ENCODE results near the gene HADHB.
"Not testable (repeated sequence)": the region's sequence is repeated elsewhere in the genome, so short reads cannot be mapped to it uniquely, and the experiment has no call there.

DNA sequence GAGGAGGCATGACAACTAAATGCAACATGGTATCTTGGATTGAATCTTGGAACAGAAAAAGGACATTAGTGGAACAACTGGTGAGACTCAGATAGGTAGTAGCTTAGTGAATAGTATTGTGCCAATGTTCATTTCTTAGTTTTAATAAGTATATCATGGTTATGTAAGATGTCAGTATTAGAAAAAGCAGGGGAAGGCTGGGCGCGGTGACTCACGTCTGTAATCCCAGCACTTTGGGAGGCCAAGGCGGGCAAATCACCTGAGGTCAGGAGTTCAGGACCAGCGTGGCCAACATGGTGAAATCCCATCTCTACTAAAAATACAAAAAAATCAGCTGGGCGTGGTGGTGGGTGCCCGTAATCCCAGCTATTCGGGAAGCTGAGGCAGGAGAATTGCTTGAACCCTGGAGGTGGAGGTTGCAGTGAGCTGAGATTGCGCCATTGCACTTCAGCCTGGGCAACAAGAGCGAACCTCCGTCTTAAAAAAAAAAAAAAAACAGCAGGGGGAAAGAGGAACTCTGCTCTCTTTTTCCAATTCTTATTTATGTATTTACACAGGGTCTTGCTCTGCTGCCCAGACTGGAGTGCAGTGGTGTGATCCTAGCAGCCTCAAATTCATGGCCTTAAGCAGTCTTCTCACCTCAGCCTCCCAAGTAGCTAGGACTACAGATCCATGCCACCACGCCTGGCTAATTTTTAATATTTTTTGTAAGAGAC is 24.1 kb downstream of the HADHB start:
- not testable (repeated sequence) for TF ChIP-seq RCOR1 (IDR thresholded peaks at IDR 0.05; ENCODE audit: low read length); TAF1 (IDR thresholded peaks at IDR 0.05; ENCODE audit: borderline replicate concordance, low read depth, low read length); RFX5 (IDR thresholded peaks at IDR 0.05; ENCODE audit: low read length); EP300 (IDR thresholded peaks at IDR 0.05; ENCODE audit: borderline replicate concordance in 1 of 2, low read depth in 1 of 2, low read length in 1 of 2)
- TF ChIP-seq, protein P1, sequence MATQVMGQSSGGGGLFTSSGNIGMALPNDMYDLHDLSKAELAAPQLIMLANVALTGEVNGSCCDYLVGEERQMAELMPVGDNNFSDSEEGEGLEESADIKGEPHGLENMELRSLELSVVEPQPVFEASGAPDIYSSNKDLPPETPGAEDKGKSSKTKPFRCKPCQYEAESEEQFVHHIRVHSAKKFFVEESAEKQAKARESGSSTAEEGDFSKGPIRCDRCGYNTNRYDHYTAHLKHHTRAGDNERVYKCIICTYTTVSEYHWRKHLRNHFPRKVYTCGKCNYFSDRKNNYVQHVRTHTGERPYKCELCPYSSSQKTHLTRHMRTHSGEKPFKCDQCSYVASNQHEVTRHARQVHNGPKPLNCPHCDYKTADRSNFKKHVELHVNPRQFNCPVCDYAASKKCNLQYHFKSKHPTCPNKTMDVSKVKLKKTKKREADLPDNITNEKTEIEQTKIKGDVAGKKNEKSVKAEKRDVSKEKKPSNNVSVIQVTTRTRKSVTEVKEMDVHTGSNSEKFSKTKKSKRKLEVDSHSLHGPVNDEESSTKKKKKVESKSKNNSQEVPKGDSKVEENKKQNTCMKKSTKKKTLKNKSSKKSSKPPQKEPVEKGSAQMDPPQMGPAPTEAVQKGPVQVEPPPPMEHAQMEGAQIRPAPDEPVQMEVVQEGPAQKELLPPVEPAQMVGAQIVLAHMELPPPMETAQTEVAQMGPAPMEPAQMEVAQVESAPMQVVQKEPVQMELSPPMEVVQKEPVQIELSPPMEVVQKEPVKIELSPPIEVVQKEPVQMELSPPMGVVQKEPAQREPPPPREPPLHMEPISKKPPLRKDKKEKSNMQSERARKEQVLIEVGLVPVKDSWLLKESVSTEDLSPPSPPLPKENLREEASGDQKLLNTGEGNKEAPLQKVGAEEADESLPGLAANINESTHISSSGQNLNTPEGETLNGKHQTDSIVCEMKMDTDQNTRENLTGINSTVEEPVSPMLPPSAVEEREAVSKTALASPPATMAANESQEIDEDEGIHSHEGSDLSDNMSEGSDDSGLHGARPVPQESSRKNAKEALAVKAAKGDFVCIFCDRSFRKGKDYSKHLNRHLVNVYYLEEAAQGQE (IDR thresholded peaks at IDR 0.05; ENCODE audit: low read depth, low read length): not testable (repeated sequence)
- TF ChIP-seq, protein P2, sequence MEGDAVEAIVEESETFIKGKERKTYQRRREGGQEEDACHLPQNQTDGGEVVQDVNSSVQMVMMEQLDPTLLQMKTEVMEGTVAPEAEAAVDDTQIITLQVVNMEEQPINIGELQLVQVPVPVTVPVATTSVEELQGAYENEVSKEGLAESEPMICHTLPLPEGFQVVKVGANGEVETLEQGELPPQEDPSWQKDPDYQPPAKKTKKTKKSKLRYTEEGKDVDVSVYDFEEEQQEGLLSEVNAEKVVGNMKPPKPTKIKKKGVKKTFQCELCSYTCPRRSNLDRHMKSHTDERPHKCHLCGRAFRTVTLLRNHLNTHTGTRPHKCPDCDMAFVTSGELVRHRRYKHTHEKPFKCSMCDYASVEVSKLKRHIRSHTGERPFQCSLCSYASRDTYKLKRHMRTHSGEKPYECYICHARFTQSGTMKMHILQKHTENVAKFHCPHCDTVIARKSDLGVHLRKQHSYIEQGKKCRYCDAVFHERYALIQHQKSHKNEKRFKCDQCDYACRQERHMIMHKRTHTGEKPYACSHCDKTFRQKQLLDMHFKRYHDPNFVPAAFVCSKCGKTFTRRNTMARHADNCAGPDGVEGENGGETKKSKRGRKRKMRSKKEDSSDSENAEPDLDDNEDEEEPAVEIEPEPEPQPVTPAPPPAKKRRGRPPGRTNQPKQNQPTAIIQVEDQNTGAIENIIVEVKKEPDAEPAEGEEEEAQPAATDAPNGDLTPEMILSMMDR (IDR thresholded peaks at IDR 0.05): not testable (repeated sequence)
- TF ChIP-seq, protein P3, sequence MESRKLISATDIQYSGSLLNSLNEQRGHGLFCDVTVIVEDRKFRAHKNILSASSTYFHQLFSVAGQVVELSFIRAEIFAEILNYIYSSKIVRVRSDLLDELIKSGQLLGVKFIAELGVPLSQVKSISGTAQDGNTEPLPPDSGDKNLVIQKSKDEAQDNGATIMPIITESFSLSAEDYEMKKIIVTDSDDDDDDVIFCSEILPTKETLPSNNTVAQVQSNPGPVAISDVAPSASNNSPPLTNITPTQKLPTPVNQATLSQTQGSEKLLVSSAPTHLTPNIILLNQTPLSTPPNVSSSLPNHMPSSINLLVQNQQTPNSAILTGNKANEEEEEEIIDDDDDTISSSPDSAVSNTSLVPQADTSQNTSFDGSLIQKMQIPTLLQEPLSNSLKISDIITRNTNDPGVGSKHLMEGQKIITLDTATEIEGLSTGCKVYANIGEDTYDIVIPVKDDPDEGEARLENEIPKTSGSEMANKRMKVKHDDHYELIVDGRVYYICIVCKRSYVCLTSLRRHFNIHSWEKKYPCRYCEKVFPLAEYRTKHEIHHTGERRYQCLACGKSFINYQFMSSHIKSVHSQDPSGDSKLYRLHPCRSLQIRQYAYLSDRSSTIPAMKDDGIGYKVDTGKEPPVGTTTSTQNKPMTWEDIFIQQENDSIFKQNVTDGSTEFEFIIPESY (IDR thresholded peaks at IDR 0.05; ENCODE audit: borderline replicate concordance, low read depth): not testable (repeated sequence)
